HEK293T (cell line): ENCODE measurements around the gene MCF2L.

Experiments used
- ARNT ChIP-seq: fragments of 450-650 bp; IDR thresholded peaks from 2 replicates; pipeline ENCODE4 v1.6.1; 2017; ENCODE audit warnings: mild to moderate bottlenecking
- BHLHE40 ChIP-seq: fragments of 450-650 bp; IDR thresholded peaks from 2 replicates; pipeline ENCODE4 v1.6.1; 2016; ENCODE audit warnings: mild to moderate bottlenecking, moderate library complexity, borderline replicate concordance
- CTBP1 ChIP-seq: fragments of 450-650 bp; IDR thresholded peaks from 2 replicates; pipeline ENCODE4 v1.6.1; 2016; ENCODE audit warnings: borderline replicate concordance
- ELF4 ChIP-seq: fragments of 450-650 bp; IDR thresholded peaks from 2 replicates; pipeline ENCODE4 v1.6.1; 2017; ENCODE audit warnings: antibody characterized with exemption
- FOXA1 ChIP-seq: fragments of 450-650 bp; IDR thresholded peaks from 2 replicates; pipeline ENCODE4 v1.6.1; 2016; ENCODE audit warnings: mild to moderate bottlenecking
- FOXK2 ChIP-seq: fragments of 450-650 bp; IDR thresholded peaks from 2 replicates; pipeline ENCODE4 v1.6.1; 2016; ENCODE audit warnings: mild to moderate bottlenecking
- FOXM1 ChIP-seq: fragments of 450-650 bp; IDR thresholded peaks from 2 replicates; pipeline ENCODE4 v1.6.1; 2017; ENCODE audit warnings: mild to moderate bottlenecking, borderline replicate concordance
- HDGF ChIP-seq: fragments of 450-650 bp; IDR thresholded peaks from 2 replicates; pipeline ENCODE4 v1.6.1; 2017; ENCODE audit warnings: antibody characterized with exemption, borderline replicate concordance
- L3MBTL2 ChIP-seq: fragments of 450-650 bp; conservative IDR thresholded peaks from 2 replicates; pipeline ENCODE4 v1.6.1; 2016; ENCODE audit warnings: mild to moderate bottlenecking
- LEF1 ChIP-seq: fragments of 450-650 bp; IDR thresholded peaks from 2 replicates; pipeline ENCODE4 v1.6.1; 2017; ENCODE audit warnings: mild to moderate bottlenecking, borderline replicate concordance
- SP1 ChIP-seq: fragments of 450-650 bp; IDR thresholded peaks from 2 replicates; pipeline ENCODE4 v1.6.1; 2017
- SUZ12 ChIP-seq: fragments of 450-650 bp; IDR thresholded peaks from 2 replicates; pipeline ENCODE4 v1.6.1; 2016; ENCODE audit warnings: mild to moderate bottlenecking
- TARDBP ChIP-seq: fragments of 450-650 bp; IDR thresholded peaks from 2 replicates; pipeline ENCODE4 v1.6.1; 2016
- ZNF384 ChIP-seq: fragments of 450-650 bp; IDR thresholded peaks from 2 replicates; pipeline ENCODE4 v1.6.1; 2016

- TF ChIP-seq ELF4, result no peak
- no peak for TF ChIP-seq BHLHE40
- no peak for TF ChIP-seq FOXA1
- TF ChIP-seq SP1, result no peak
- TF ChIP-seq SUZ12, result no peak
- TF ChIP-seq CTBP1, result no peak
- TF ChIP-seq ZNF384, result no peak
- TF ChIP-seq FOXM1, result no peak
- TF ChIP-seq LEF1, result no peak
- TF ChIP-seq ARNT, result no peak
- TF ChIP-seq L3MBTL2, result no peak
- no peak for TF ChIP-seq HDGF
- TF ChIP-seq TARDBP, result no peak
- TF ChIP-seq FOXK2, result no peak
Observed at GRCh38 chr13:113078902-113079780, 110.1 kb downstream of the MCF2L start.
